Activated CD8-positive, alpha-beta memory T cell treated with anti-CD3 and anti-CD28 coated beads, Interleukin-2, amount 50 U/mL, for 48 hours (primary cell): ENCODE data around the gene FOXP4.
A peak's percentile ranks its signal among the peaks of the same experiment; 100 is the strongest.

Experiments
- DNase-seq: peaks from one replicate; pipeline ENCODE4 v3.0.0-alpha.2; 2020

The FOXP4 gene

DNA sequence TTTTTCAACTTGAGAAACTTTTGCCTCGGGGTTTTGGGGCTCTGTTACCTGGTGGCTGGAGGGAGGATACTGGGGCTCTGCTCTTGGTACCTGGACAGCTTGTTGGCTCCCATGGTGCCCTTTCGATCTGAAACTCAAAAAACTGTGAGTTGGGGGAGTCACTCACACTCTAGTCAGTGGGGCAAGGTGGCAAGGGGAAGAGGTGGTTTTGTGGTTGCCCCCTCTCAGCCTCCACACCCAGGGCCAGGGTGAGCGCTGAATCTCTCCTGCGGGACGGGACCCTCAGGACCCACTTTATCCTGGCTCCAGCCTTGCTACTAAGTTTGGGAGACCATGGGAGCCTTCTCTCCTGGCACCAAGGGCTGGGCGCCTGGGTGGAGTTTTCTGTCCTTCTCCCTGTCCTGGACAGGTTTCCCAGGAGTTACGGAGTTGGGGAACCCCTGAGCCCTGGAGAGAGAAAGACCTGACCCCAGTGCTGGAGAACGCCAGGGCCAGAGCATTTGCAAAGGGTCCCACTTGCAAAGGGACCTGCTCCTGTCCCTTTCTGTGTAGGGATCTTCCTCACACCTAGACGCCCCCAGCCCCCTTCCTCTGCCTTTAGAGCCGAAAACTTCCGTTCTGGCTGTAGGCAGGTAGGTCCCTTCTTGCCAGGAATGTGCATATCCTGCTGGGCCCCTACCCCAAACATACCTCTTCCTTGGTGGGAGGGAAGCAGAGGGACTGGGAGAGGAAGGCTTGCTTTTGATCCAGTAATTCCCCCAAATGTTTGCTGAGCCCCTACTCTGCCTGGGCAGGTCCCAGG, 2.9 kb downstream of the FOXP4 start:
- DNase-seq = no peak

DNA sequence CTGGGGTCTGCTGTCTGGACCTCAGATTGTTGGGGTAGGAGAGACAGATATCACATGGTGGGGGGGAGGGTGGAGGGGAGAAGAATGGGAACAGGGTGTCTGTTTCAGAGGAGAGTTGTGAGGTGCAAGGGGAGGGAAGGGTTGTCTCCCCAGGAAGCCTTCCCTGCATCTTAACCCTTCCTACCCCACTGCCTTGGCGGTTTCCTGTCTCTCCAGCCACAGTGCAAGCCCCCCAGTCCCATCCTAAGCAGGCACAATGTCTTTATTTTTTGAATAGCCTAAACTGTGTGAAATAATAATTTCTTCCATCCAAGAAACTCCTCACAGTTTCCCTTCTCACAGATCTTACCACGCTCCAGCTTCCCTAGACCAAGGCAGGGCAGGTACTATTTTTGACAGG, 3.5 kb downstream of the FOXP4 start:
- no peak for DNase-seq

DNA sequence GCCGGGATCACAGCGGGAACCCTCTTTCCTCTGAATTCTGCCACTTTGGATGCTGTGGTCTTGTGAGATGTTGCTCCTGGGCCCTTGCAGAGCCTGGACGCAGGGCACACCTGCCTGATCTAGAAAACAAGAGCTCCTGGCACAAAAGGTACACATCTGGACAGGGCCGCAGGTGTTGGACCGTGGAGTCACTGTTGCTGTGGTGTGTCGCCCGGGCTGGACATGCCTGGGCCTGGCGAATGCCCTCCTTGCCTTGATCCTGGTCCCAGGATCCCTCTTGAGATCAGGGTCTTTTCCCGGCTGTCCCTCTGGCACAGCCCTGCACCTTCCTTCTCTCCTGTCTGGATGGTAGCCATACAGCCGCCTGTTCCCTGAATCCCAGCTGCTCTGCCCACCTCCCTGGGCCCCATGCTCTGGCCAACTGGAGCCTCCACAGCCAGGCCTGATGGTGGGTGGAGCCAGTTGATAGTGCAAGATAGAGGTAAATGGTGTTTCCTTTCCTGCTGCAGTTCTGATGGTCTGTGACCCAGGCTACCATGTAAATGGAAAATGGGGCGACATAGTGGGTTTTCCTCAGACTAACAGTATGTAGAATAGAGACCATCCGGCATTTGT, 5.0 kb downstream of the FOXP4 start:
- no peak for DNase-seq

DNA sequence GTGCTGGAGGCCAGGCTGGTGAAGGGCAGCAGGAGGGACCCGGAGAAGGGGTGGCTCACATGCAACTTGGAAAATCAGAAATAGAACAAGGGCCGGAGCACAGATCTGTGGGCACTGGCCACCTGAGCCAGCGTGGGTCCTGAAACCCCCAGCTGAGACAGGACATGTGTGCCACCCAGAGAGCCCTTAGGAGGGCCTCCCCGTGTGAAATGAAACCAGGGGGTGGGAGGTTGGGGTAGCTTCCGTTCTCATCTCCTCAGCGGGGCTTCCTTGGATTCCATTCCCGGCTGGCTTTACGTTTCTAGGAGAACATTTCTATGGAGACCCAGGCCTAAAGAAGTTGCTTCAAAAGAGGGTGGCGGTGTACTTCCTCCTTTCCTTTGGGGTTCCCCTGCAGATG, 5.7 kb downstream of the FOXP4 start:
- DNase-seq = no peak

DNA sequence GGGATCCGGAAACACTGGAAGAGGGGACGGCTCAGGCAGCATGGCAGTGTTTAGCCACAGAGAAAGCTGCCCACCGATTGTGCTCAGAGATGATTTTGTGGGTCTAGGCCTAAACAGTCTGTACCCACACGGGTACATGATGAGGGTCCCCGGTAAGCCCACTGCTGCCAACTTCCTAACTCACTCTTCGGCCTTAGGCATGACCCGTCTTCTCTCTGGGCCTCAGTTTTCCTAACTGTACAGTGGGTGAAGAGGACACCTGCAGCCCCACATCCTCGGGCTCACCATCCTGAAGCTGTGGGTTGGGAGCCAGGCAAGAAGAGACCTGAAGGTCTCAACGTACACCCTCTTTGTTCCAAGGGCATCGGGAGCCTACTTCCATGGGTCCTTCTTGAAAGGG, 6.5 kb downstream of the FOXP4 start:
- no peak for DNase-seq

DNA sequence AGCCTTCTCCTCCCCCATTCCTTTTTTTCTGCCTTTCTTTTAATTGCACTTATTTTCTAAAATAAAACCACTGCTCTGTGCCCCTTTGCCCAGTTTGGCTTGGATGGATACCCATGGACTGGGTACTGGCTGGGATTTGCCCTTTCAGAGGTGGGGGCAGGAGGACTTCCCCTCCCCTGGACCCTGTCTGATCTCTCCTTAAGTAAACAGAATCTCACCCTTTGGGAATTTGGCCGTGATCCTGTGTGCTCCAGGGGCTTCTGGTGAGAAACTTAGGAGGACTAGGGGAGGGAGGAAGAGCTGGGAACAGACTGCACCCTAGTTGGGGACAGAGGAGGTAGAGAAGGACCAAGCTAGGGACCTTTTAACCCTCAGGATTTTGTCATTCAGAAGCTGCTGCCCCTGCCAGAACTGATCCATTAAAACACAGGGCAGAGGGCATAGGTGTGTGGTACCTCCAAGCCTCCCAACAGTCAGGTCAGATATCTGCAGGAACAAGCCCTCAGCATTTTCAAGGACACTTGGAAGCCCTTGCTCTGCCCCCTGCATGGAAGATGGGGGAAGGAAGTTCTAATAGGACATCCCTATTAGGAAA, 7.3 kb downstream of the FOXP4 start:
- DNase-seq = no peak

DNA sequence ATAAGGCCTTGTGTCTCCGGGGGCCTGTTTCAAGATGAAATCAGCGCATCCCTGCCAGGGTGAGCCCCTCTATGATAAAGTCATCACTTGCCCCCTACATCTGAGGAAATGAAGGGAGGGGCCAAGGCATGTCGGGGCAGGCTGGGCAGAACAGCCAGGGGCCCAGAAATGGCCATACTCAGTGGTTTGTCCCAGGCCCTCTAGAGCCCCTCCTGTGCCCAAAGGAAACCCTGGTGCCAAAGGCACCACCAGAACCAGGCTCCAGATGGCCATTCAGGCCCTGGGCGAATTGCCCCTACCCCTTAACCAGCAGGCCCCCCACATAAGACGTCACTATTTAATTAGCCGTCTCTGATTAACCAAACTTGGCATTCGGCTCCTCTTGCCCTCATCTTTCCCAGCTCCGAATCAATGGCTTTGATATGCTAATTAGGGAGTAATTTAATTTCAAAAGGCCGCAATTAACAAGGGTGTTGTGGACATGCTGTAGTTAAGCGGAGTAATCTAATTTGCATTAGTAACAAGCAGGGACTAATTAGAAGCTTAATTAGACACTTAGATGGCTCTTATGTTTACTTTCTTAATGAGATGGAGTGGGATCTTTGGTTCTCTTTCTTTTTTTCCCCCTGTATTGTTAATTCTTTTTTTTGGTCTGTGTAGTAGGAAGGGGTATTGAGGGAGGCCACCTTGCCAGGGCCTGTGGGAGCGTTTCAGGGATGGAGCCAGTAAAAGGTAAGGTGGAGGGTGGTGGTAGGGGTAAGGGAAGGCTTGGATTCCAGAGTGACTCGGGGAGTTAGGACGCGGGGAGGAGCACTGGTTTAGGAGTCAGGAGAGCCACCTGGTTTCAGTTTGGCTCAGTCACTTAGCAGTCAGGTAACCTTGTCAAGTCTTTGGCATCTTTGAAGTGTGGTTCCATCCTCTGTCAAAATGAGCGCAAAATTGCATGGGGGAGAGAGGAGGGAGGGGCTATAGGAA, 9.4 kb downstream of the FOXP4 start:
- no peak for DNase-seq

DNA sequence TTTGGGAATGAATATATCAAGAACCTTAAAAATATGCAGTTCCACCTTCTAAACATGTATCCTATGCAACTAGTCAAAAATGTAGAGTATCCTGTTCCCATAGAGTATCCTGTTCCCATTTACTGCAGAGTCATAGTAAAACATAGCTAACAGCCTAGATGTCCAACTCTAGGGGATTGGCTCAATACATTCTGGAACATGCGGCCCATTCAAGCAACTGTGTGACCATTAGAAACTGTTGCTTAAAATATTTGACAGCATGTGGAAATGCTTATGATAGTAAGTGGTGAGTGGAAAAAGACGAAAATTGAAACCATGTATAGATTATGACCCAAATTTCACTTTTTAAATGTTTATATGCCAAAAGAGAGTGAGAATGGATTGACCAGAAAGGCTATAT, 11.2 kb downstream of the FOXP4 start:
- no peak for DNase-seq

DNA sequence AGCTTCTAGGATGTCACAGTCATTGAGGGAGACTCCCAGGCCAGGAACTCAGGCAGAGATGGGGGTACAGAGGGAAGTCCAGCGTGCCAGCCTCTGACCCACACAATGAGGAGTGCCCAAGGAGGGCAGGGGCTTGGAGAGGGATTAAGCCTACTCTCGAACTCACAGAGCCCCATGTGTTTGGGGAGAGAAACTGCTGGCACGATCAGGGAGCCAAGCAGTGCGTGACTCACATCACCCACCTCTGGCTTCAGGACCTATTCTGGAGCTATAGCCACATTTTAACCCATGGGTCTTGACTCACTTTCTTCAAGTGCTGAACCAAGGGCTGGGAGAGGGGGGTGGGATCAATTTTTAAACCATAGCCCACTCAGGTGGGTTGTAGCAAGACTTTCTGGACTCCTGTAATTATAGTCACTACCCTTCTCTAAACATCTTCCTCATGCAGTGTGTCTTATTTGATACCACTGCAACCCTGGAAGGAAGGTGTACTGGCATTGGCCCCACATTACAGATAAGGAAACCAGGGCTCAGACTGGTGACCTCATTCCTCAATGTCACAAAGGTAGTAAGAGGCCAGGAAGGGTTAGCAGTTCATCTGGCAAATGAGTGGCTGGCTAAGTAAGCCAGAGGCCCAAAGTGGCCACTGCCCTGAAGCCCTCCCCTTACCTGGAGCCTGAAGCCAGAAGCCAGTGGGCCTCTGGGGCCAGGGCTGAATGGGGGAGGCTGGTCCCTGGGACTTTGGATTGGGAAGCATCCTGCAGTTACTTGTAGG, 12.0 kb downstream of the FOXP4 start:
- no peak for DNase-seq

DNA sequence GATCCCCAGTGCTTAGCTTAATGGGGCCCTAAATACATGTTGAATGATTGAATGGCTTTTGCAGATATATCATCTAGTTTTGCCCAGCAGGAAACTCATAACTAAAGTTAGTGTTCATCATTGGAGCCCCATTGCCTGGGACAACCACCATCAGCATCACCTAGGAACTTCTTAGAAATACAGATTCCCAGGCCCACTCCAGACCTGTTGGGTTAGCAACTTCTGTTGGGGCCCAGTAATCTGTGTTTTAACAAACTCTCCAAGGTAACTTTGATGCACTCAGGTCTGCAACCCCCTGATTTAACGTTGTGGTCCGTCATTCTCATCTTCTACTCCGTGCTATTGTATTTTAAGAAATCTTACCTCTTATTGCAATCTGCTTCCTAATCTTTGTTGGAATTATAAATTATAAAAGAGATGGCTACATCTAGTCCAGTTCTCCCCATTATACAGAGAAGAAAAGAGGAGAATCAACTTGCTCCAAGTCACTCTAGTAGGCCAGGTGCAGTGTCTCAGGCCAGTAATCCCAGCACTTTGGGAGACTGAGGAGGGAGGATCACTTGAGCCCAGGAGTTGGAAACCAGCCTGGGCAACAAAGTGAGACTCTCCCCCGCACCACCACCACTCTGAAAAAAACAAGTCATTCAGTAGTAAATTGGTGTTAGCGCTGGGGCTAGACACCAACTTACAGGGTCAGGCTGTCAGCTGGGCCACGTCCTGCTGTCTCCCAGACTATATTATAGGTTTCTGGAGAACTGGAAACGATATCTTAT, 13.7 kb downstream of the FOXP4 start:
- DNase-seq = no peak

DNA sequence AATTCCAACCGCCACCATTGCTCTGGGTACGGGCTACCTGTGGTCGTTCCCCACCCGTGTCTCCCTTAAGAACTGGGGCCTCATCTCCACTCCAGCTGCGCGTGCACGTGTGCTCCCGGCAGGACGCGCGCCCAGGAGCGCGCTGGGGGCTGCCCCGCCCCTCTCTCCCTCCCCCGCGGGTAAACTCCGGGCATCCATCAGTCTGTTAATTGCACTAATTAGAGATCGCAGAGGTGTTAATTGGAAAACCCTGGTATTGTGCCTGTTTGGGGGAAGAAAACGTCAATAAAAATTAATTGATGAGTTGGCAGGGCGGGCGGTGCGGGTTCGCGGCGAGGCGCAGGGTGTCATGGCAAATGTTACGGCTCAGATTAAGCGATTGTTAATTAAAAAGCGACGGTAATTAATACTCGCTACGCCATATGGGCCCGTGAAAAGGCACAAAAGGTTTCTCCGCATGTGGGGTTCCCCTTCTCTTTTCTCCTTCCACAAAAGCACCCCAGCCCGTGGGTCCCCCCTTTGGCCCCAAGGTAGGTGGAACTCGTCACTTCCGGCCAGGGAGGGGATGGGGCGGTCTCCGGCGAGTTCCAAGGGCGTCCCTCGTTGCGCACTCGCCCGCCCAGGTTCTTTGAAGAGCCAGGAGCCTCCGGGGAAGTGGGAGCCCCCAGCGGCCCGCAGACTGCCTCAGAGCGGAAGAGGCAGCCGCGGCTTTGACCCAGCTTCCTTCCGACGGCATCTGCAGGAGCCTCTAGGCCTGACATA, 14.4 kb downstream of the FOXP4 start:
- DNase-seq = peak; percentile 89

DNA sequence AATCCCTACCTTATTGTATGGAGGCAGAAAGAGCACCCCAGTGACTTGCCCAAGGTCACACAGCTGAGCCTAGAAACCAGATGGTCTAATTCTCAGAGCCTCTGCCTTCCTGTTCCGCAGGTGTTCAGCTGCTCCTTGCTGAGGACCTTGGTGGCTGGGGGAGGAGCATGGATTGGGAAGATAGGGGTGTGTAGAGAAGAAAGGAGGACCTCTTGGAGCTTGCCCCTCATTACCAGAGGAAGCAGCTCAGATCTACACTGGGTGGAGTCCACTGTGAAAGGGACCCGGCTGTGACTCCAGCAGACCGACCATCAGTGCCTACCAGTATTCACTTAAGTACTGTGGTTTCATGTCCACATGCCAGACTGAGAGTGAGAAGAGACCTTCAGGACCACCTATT, 15.2 kb downstream of the FOXP4 start:
- DNase-seq = no peak

DNA sequence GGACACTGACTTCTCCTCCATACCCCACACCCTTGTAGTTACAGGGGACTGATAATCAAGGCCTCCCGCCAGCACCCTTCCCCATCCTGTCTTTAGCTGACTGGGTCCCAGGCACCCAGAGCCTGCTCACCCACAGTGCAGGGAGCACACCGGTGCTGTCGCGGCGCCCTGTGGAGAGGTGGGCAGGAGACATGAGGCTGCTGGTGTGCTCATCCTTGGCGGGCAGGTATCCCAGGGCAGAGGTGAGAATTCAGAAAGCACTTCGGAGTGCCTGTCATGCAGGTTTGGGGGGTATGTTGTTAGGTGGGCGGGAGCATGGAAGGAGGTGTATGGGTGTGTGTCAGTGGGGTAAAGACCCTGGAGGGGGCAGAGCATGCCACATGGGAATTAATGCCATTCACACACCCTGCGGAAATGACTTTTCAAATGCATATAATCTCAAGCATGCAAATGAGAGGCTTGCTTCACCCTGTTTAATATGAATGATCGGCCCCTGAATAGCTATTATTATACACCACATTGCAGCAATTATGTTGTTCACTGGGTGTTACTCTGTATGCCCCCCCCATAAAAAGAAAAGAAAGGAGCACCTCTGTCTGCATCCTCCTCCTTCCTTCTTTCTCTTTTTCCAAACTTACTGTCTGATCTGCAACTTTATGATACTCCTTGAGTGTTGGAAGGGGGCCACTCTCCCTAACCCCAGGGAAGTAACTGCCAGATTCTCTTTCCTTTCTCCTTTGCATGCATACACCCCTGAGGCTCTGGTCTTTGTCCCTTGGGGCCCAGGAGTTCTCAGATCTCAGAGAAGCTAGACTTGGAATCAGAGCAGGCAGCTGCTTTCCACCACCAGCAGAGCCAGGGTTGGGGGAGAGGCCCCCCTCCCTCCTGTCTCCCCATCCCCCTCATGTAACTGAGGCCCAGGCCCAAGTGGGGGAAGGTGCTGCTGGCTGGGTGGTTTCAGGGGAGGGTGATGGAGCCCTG, 16.0 kb downstream of the FOXP4 start:
- DNase-seq = no peak

DNA sequence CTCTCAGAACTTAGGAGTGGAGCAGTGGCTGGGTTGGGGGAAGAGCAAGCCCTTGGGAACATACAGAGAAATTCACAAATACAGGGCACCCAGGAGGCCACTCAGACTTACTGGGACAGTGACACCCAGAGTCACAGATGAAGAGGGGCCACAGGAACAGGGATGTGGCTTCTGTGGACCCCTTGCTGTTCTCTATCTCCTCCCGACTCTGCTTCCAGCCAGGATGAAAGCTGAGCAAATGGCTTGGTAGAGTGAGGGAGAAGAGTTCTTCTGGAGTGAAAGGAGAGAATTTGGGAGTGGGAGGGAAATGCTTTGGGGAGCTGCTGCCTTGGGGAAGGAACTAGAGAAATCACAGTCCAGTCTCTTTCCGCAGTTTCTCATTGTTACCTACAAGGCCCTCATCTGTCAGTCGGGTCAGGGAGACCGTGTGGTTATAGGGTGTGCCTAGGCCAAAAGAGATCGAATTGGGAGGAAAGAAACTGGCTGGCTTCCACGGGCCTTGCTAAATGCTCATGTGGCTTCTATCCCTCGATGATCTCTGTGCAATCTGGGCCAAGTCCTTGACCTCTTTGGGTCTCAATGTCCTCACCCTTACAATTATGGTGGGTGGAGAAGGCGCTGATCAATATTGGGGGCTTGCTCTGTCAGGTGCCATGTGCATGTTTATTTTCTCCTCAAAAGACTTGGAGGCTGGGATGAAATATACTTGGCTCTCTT, 17.0 kb downstream of the FOXP4 start:
- DNase-seq = no peak

DNA sequence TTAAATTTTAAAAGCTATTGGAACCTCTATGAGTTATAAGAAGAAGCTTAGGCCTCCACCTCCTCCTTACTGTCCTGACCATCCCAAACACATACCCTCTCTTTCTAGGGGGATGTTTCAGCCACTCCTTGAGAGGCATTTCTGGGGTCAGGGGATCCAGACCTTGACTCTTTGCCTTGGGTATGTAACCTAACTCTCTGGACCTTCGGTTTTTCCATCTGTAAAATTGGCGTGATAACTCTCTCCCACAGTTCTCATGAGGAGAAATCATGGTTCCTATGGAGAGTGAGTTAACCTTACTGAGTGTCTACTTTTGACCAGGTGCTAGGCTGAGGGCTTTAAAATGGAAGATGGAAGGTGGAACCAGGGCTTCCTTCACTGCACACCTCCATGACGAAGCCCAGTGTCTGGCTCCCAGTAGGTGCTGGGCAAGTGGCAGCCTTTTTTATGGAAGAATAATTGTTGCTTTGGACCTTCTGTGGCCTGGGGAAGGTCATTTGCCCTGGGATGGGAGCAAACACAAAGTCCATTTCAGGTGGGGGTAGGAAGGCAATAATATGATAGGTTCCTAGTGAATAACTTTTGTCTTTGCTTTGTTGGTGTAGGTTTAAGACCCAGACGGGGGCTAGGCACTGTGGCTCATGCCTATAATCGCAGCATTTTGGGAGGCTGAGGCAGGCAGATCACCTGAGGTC, 18.4 kb downstream of the FOXP4 start:
- DNase-seq = no peak

DNA sequence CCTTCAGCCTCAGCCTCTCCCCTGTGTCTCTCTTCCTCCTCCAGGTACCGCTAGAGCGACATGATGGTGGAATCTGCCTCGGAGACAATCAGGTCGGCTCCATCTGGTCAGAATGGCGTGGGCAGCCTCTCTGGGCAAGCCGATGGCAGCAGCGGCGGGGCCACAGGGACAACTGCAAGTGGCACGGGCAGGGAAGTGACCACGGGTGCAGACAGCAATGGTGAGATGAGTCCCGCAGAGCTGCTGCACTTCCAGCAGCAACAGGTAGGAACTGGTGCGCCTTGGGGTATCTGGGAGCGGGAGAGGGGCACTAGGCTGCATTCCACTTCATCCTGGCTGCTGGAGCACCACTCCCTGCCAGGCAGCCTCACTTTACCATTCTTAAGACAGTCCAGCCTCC, 19.5 kb downstream of the FOXP4 start:
- no peak for DNase-seq

DNA sequence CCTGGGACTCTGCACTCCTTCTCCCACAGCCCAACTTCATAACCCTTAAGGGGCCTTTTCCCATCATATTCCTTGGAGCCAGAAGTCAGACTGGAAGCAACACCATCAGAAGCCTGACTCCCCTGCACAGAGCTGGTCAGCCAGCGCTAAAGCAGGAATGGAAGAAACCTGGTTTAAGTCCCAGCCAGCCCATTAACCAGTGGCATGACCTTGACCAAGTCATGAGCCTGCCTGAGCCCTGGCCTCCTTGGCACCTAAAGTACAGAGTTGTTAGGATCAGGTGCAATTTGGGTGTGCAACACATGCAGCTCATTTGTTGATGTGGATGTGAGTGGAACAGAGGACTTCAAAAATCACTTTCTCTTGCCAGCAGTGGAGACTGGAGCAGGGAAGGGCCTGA, 20.8 kb downstream of the FOXP4 start:
- no peak for DNase-seq

DNA sequence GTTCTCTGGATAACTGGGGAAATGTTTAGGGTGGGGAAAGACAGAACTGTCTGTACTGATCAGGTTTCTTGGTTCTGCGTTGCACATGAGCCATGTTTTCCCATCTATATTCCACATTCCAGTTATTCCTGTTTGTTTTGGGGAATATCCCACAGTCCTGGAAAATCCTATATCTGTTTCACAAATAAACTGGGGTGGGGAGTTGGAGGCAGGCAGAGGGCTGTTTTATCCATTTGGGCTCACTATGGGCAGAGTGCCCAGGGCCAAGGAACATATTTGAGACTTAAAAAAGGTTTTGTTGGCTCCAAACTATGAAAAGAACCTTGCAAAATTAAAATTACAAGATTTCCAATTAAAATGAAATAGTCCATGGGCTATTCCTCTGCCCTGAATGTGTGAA, 21.5 kb downstream of the FOXP4 start:
- DNase-seq = no peak
